Measurements from ENCODE around the gene RAB9A.
"Not testable (repeated sequence)": the region's sequence is repeated elsewhere in the genome, so short reads cannot be mapped to it uniquely, and the experiment has no call there.

RAB9A gene

DNA sequence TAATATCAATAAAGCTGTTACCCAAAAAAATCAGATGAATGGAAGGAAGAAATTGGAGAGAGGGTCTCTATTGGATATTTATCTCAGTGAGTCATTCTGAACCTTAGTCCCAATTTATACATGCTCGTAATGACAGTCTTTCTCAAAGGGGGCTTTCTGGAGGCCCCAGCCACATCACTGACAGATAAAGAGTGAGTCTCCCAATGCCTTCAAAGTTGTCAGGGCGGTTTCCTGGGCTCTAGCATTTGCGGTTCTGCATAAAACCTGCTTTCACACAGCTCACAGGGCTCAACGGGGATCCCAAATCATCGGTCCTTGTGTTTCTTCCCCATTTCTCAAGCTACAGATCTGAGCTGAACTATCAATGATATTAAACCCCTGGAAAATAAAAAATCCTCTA lies 18.7 kb upstream of the RAB9A start:
- DNase-seq: no peak

DNA sequence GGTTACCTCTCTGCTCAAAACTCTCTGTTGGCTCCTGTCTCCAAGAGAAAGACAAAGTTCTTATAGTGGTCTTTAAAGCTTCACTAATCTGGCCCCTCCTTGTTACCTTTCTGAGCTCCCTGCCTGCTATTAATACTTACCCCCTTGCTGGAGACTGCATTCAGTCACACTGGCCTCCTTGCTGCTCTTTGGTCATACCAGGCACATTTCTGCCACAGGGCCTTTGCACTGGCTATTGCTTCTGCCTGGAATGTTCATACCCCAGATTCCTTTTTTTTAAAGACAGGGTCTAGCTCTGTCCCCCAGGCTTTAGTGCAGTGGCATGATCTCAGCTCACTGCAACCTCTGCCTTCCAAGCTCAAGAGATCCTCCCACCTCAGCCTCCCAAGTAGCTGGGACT lies 15.9 kb upstream of the RAB9A start:
- no peak for DNase-seq

DNA sequence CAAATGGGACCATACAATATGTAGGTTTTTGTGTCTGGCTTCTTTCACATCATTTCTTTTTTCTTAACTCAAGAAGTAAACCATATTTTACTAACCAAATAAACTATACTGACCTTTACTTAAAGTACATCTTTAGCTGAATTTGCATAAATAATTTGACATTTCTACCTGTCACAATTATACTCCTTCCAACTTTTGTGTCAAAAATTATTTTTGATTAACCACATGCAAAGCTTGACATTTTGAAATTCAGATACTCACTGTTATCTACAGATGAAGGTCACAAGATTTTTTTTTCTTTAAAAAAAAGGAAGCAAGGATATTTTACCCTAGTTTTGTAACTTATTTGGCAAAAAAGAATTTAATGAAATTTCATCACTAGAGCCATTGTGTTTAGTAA lies 12.0 kb upstream of the RAB9A start:
- DNase-seq: no peak

DNA sequence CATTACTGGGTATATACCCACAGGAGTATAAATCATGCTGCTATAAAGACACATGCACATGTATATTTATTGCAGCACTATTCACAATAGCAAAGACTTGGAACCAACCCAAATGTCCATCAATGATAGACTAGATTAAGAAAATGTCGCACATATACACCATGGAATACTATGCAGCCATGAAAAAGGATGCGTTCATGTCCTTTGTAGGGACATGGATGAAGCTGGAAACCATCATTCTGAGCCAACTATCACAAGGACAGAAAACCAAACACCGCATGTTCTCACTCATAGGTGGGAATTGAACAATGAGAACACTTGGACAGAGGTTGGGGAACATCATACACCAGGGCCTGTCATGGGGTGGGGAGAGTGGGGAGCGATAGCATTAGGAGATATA lies 9.2 kb upstream of the RAB9A start:
- not testable (repeated sequence) for DNase-seq

DNA sequence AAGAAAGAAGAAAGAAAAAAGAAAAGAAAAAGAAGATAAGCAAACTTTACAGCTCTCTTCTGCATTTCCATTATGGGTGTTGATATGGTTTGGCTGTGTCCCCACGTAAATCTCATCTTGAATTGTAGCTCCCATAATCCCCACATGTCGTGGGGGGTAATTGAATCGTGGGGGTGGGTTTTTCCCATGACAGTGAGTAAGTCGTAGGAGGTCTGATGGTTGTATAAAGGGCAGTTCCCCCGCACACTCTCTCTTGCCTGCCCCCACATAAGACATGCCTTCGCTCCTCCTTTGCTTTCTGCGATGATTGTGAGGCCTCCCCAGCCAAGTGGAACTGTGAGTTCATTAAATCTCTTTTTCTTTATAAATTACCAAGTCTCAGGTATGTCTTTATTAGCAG lies 7.3 kb upstream of the RAB9A start:
- DNase-seq: no peak

DNA sequence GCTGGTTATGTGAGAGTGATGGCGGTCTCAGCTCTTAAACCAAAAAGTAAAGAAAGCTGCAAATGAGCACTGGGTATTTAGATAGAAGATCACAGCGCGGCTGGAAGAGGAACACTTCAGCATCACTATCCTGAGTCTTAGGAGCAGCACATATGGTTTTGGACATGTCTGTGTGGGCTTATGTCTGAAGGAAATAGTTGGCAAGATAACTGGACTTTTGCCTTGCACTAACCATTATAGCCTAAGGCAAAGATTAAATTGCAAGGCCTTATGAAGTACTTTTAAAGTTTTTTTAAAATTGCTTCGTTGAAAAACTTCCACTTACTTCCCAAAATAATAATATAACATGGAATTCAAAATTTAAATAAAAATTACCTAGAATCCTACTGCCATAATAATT lies 4.6 kb upstream of the RAB9A start:
- no peak for DNase-seq

DNA sequence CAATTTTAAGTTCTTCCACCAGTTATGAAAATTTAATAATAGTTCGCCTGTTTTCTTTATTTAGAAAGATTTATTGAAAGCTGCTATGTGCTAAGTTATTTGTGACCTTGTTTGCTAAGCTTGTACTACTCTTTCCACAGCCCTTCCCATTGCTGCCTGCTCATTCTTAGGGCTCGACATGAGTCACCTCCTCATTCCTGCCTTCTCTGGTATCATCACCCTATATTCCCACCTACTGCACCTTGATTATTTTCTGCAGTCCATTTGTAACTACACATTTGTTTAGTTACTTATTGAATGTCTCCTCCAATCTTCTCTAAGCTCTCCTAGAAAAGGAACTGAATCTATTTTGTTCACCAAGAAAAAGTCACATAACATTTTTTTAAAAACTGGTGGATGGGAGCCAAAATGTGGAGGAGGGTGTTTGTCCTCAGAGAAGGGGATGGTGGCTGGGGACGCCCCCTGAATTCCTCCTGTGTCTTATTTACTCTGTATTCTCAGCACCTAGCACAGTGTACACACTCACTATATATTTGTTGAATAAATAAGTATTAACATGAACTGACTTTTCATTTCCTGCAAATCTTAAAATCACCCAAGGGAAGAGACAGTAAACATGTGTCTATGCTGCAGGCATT lies 3.7 kb upstream of the RAB9A start:
- DNase-seq: no peak

DNA sequence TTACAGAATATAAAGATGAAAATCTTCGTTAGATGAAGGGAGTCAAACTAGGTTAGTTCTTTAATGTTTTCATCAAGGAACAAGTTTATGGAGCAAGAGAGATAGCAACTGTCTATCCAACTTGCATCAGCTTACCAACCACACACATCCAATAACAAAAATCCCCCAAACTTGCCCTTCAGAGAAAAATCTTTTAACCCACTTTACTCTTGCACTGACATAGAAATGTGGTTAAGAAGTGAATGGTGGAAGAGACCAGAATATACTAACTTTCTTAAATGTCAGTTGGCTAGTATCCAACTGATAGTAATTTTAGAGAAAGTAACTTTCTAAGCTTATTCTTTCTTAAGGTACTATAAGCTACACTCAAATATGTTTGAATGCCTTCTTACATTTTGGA lies 1.7 kb upstream of the RAB9A start:
- DNase-seq: no peak

DNA sequence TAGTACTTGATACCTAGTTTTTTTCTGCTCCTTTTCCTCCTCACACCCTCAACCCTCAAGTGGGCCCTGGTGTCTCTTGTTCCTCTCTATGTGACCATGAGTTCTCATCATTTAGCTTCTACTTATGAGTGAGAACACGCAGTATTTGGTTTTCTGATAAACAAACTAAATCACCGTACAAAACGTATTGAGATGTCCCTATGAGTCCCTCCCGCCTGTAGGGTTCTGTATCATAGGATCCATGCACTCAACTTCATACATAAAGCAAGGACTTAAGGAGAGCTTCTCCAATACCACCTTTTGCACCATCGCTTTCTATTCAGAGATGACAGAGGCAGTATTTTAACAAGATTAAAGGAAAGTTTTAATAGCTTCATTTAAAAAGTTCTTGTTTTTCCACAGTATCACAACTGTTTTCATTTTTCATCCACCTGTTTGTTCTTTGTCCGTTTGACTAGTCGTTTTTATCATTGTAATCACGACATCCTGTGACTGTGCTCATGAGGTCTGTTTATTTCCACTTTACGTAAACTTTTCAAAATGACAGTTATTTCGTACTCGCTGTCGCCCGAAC lies 457 bp upstream of the RAB9A start:
- DNase-seq: no peak

DNA sequence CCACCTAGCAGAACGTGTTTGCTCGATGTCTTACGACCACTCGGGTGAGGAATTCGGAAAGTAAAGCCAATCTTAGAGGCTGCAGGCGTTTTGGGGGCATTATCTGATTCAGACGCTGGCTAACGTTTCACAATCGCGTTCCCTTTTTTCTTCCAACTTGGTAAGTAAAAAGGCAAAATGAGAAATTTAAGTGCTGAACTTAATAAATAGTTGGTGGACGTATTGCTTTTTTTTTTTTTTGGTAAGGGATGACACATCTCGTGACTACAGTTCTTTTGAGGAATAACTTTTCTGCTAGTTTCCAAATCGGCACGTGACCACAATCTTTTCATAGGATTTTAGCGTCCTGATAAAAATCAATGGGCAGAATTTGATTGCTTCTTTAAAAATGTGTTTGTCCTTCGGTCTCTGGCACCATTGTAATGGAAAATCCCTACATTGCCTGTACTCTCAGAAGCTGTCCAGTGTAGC lies 848 bp downstream of the RAB9A start:
- DNase-seq: no peak

DNA sequence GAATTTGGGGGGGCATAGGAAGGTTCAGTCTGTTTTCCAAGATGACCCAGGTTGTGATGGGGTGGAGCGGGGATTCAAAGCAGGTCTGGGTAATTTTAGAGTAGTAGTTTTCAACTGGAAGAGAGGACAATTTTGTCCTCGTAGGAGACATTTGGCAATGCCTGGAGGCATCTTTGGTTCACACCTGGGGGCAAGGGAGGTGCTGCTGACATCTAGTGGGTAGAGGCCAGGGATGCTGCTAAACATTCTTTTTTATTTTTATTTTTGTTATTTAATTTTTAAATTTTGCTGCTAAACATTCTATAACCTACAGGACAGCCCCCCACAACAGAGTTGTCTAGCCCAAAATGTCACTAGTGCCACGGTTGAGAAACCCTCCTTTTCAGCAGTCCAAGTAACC lies 1.9 kb downstream of the RAB9A start:
- no peak for DNase-seq

DNA sequence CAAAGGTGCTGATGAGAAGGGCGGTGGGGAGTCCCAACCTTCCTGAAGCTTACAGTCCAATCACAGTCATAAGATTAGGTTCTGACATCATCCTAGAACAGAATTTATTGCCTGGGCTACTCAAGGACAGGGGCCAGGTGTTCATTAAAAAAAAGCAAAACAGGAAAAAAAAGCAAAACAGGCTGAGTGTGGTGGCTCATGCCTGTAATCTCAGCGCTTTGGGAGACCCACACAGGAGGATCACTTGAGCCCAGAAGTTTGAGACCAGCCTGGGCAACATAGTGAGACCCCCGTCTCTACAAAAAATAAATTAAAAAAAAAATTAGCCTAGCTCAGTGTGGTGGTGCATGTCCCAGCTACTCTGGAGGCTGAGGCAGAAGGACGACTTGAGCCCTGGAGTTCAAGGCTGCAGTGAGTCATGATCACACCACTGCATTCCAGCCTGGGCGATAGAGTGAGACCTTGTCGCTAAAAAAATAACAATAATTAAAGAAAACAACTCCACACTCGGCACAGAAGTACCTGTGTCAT lies 3.0 kb downstream of the RAB9A start:
- no peak for DNase-seq

DNA sequence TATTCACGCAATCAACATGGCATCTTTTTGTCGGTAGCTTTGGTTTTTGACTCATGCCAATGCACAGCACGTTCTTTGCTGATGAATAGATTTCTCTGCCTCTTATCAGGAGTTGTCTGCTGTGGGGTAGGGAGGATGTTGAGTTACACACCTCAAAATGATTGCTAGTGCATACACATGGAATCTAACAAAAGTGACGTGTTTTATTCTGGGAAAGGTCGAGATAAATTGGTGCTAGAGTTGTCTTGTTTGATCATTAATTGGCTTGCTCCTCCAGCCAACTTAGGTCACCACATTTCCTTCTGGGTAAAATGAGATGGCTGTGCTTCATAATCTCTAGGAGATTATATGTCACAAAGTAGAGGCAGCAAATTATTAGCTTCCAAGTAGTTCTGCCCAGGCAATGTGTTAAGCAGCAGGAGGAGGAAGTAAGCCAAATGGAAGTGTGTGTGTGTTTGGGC lies 3.9 kb downstream of the RAB9A start:
- DNase-seq: no peak

DNA sequence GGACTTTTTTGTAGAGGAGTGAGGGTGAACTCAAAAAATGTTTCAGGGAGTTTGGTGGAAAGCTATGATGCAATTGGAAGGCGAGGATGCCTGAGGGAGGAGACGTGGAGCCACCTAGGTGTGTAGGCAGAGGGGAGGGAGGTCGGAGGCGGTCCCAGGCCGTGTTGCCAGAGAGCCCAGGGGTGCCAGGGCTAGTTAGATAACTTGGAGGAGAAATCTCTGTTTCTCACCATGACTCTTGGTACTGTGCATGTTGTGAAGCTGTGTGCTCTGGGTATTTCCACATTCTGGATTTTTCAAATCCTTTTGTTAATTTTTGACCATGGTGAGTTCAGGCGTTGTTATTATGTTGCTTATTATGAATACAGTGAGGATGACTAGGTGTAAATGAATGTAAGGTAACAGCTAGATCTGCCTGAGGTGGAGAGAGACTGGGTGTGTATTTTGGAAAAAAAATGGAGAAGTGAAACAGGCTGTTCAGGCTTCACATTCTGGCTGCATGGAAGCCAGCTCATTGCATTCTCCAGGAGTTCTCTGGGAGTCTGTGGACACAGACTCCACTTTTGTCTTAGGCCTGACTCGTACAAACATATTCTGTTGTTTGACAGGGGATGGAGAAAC lies 4.5 kb downstream of the RAB9A start:
- no peak for DNase-seq

DNA sequence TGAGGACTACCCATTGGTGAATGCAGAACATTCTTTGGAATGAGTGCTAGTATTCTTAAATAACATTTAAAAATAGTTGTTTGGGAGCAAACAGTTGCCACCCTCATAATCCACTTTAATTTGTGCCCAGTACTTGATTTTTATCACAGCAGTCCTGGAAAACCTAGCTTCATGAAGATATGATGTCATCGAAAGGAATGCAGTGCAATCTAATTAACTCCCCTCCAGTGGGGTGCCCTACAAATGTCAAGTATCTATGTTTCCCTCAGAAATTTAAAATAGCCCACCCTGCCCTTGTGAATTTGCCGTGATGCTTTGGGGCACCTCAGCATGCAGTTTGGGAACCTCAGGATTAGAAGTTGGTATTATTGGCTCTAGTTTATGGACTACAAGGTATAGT lies 5.4 kb downstream of the RAB9A start:
- DNase-seq: no peak

DNA sequence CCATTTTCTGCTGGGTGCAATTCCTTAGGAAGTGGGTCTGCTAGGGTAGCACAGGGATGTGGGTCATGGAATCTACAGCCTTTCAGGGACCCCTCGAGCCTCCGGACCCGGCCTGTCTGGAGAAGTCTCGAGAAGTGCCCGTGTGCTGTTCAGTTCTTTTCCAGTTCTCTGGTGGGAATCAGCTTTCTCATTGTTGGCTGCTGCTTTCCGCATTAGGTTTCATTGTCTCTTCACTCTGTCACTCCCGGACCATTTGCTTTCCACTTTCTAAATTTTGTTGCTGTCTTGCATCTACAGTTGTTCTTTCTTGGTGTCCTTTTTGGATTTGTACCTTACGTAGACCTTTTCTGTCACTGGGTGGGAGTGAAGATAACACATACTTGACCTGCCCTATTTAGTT lies 6.1 kb downstream of the RAB9A start:
- no peak for DNase-seq

DNA sequence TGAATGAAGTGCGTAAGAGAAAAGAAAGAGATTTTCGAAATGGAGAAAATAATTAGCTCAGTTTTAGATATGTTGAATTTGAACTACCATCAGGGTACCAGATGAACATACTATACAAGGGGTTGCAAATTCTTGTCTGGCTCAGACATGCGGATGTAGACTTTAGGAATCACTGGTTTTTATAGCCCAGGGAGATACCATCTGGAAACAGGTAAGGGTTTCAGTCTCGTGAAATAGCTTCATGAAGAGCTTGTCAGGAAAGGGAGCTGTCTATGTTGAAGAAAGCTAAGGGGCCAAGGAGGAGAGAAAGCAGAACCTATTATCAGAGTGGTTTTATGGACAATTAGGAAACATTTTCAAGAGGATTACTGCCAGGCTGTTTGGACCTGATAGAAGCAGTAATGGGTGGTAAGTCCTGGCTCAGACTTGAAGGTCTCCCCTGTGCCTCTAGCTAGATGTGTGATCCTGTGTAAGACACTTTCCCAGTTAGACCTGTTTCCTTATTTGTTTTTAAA lies 6.7 kb downstream of the RAB9A start:
- DNase-seq: no peak

DNA sequence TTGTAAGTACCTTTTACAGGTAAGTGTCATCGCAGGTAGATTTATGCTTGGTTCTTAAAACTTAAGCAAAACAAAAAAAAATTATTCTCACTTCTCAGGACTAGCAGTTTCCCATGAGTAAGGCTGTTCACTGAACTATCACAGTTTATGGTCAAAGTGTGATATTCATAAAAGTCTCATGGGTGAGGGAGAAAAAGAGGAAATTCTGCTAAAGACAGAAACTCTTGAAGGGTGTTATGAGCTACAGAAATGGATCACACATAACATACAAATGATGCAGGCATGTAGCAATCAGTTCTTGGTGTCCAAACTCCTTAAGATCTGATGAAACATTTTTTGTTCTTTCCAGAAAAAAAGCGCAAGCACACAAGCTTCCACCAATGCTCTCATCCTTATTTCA lies 8.5 kb downstream of the RAB9A start:
- DNase-seq: no peak

DNA sequence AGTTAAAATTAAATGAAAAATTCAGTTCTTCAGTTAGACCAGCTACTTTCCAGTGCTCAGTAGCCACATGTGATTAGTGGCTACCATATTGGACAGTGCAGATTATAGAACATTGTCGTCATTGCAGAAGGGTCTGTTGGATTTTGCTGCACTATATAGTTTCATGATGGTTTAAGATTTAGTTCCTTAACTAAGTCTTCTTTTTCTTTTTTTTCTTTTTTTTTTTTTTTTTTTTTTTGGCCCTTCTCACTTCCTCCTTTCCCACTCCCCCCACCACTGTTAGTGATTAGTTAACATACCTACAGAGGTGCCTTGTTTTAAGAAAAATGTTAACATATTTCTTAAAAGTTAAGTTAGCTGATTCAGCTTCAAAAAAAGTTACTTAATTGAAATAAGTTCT lies 9.0 kb downstream of the RAB9A start:
- DNase-seq: no peak

DNA sequence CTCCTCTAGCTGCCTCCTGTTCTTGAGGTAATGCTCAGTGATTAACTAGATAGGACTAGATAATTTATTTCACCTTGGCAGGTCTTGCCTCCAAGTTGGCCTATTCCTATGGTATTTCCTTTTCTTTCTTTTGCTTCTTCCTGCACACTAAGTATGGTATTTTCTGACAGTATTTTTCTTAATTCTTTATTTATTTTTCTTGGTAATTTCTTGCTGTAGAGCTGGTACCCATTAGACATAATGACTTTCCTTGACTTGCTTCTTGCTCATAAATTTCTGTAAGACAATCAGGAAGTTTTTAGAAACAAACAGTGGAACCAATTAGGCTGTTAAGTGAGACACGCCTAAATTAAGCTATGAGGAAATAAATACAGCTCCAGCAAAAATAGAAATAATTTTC lies 9.5 kb downstream of the RAB9A start:
- no peak for DNase-seq

DNA sequence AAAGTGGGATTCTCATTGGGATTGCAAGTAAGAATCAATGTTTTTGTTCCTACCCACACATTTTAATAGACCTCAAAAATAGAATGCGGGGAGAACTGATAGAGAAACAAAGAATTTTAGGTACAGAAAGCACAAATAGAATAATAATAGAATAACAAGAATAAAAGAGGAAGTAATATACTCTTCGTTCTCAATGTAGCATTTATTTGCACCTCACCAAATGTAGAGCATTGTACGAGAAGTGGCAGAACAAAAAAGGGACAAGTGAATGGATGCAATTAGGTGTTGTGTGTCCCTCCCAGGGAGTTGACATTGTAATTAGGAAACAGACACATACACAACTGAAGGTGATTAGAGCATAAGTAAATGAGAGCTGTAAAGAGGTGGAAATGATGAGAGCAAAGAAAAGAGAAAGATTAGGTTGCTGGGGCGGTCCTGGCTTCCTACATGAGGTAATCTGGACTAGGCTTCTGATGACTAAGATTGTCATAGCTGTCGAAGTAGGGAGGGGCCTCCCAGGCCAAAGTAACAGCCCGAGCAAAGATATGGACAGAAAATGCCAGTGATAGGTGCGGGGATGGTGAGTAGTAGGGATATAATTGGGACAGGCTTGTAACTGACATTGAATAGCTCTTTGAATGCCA lies 10.4 kb downstream of the RAB9A start:
- DNase-seq: no peak

DNA sequence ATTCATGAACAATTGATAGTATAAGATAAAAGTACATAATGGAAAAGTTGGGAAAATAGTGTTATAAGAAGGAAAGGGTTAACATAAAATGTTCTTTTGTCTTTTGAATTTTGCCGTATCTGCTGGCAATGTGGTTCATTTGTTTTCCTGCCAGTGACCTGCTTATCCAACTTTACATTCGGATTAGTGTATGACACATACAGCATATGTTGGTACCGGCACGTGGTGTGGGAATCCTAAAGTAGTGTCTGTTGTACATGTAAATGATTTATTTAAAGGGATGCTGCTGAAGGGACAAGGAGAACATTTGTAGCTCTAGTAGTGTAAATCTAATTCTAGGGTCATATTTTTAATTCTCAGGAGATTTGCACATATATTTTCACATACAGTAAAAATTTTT lies 11.5 kb downstream of the RAB9A start:
- no peak for DNase-seq

DNA sequence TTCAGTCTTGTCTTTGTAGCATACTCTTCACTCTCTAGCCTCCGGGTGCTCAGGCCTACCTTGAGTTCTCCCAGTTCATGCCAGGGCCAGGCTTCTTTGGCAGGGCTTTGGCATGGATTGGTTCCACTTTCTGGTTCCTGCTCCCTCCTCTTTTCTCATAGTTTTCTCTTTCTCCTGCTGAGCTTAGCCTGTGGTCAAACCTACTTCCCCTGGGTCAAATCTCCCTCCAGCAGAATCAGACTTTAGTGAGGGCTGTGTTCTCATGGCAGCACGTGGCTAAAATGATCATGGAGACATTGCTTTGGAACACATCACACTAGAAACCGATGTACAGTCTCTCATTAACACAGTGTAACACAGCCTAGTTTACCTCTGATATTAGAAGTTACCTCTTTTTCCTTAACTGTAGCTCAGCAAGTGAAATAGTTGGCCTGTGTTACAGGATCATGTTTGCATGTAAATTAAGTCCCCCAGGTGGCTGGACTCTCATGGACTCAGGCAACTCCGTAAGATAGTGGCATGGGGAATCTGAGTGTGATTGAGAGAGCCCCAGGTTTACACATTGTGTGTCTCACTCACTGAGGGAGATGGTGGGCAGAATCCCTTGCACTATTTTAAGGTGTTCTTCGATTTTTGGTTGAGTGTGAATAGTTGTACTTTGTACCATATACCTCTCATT lies 13.3 kb downstream of the RAB9A start:
- DNase-seq: no peak
